Measurements from ENCODE around the gene MCCC2.
"Not testable (repeated sequence)": the region's sequence is repeated elsewhere in the genome, so short reads cannot be mapped to it uniquely, and the experiment has no call there.

MCCC2 gene

GRCh38 chr5:71623221-71623794 lies 36.2 kb downstream of the MCCC2 start:
- Mint-ChIP-seq H3K27ac (no peak overlapping the region), H3K27me3 (ENCODE audit: low read depth) (no peaks in the 10 kb centered on the region)

GRCh38 chr5:71629950-71630349 lies 42.8 kb downstream of the MCCC2 start:
- Mint-ChIP-seq H3K27ac (no peak overlapping the region), H3K4me1 (ENCODE audit: low read depth) (no peaks in the 10 kb centered on the region), H3K36me3 (ENCODE audit: low read depth) (peaks cover 30% of the 10 kb centered on the region), H3K27me3 (ENCODE audit: low read depth) (no peaks in the 10 kb centered on the region), H3K4me3 (no peak overlapping the region), H3K9me3 (no peaks in the 10 kb centered on the region)
- no peak for DNase-seq (ENCODE audit: low spot score)

More at GRCh38 chr5:71623221-71623794, 36.2 kb downstream of the MCCC2 start:
- Mint-ChIP-seq H3K36me3 (ENCODE audit: low read depth) (peaks cover 28% of the 10 kb centered on the region), H3K4me3 (no peak overlapping the region), H3K4me1 (ENCODE audit: low read depth) (peaks cover 4% of the 10 kb centered on the region), H3K9me3 (no peaks in the 10 kb centered on the region)
- no peak for DNase-seq (ENCODE audit: low spot score)

GRCh38 chr5:71631070-71631469 lies 43.9 kb downstream of the MCCC2 start:
- H3K27ac Mint-ChIP-seq: no peak overlapping the region
- H3K4me3 Mint-ChIP-seq: no peak overlapping the region
- H3K9me3 Mint-ChIP-seq: no peaks in the 10 kb centered on the region
- no peak for DNase-seq (ENCODE audit: low spot score)
- H3K4me1 Mint-ChIP-seq (ENCODE audit: low read depth): no peaks in the 10 kb centered on the region
- H3K36me3 Mint-ChIP-seq (ENCODE audit: low read depth): peaks cover 34% of the 10 kb centered on the region
- H3K27me3 Mint-ChIP-seq (ENCODE audit: low read depth): no peaks in the 10 kb centered on the region

- no peak overlapping the region for H3K27ac Mint-ChIP-seq
- no peak overlapping the region for H3K4me3 Mint-ChIP-seq
- no peaks in the 10 kb centered on the region for H3K9me3 Mint-ChIP-seq
- DNase-seq (ENCODE audit: low spot score): no peak
- H3K36me3 Mint-ChIP-seq (ENCODE audit: low read depth): peaks cover 31% of the 10 kb centered on the region
- H3K4me1 Mint-ChIP-seq (ENCODE audit: low read depth): no peaks in the 10 kb centered on the region
- no peaks in the 10 kb centered on the region for H3K27me3 Mint-ChIP-seq (ENCODE audit: low read depth)
These were observed 45.0 kb downstream of the MCCC2 start for GRCh38 chr5:71632168-71632567.

GRCh38 chr5:71633255-71634155 lies 46.4 kb downstream of the MCCC2 start:
- Mint-ChIP-seq H3K27me3 (ENCODE audit: low read depth) (no peaks in the 10 kb centered on the region), H3K4me1 (ENCODE audit: low read depth) (no peaks in the 10 kb centered on the region), H3K27ac (no peak overlapping the region), H3K36me3 (ENCODE audit: low read depth) (peaks cover 31% of the 10 kb centered on the region), H3K9me3 (no peaks in the 10 kb centered on the region), H3K4me3 (no peak overlapping the region)
- no peak for DNase-seq (ENCODE audit: low spot score)

GRCh38 chr5:71637133-71637532 lies 50.0 kb downstream of the MCCC2 start:
- no peak overlapping the region for H3K27ac Mint-ChIP-seq
- peaks cover 5% of the 10 kb centered on the region for H3K4me1 Mint-ChIP-seq (ENCODE audit: low read depth)
- H3K27me3 Mint-ChIP-seq (ENCODE audit: low read depth): no peaks in the 10 kb centered on the region
- no peak overlapping the region for H3K4me3 Mint-ChIP-seq
- no peak for DNase-seq (ENCODE audit: low spot score)
- H3K9me3 Mint-ChIP-seq: no peaks in the 10 kb centered on the region
- peaks cover 44% of the 10 kb centered on the region for H3K36me3 Mint-ChIP-seq (ENCODE audit: low read depth)

GRCh38 chr5:71640408-71640807 lies 53.3 kb downstream of the MCCC2 start:
- Mint-ChIP-seq H3K4me3 (no peak overlapping the region), H3K27ac (no peak overlapping the region), H3K36me3 (ENCODE audit: low read depth) (peaks cover 36% of the 10 kb centered on the region), H3K27me3 (ENCODE audit: low read depth) (no peaks in the 10 kb centered on the region), H3K9me3 (no peaks in the 10 kb centered on the region), H3K4me1 (ENCODE audit: low read depth) (peaks cover 5% of the 10 kb centered on the region)
- no peak for DNase-seq (ENCODE audit: low spot score)

- no peak overlapping the region for H3K27ac Mint-ChIP-seq
- H3K4me1 Mint-ChIP-seq (ENCODE audit: low read depth): peaks cover 3% of the 10 kb centered on the region
- H3K4me3 Mint-ChIP-seq: no peak overlapping the region
- peaks cover 47% of the 10 kb centered on the region for H3K36me3 Mint-ChIP-seq (ENCODE audit: low read depth)
- H3K9me3 Mint-ChIP-seq: no peaks in the 10 kb centered on the region
- DNase-seq (ENCODE audit: low spot score): no peak
- H3K27me3 Mint-ChIP-seq (ENCODE audit: low read depth): no peaks in the 10 kb centered on the region
These were observed 57.9 kb downstream of the MCCC2 start for GRCh38 chr5:71645030-71645429.

GRCh38 chr5:71650940-71651339 lies 63.8 kb downstream of the MCCC2 start:
- peaks cover 56% of the 10 kb centered on the region for H3K36me3 Mint-ChIP-seq (ENCODE audit: low read depth)
- not testable (repeated sequence) for H3K27ac Mint-ChIP-seq

GRCh38 chr5:71651579-71651978 lies 64.4 kb downstream of the MCCC2 start:
- DNase-seq (ENCODE audit: low spot score): no peak
- H3K9me3 Mint-ChIP-seq: no peaks in the 10 kb centered on the region
- H3K4me3 Mint-ChIP-seq: no peak overlapping the region

More at GRCh38 chr5:71650940-71651339, 63.8 kb downstream of the MCCC2 start:
- DNase-seq (ENCODE audit: low spot score); H3K27me3 Mint-ChIP-seq (ENCODE audit: low read depth); H3K4me3 Mint-ChIP-seq; H3K9me3 Mint-ChIP-seq: not testable (repeated sequence)
- H3K4me1 Mint-ChIP-seq (ENCODE audit: low read depth): peaks cover 14% of the 10 kb centered on the region

GRCh38 chr5:71652349-71652748 lies 65.2 kb downstream of the MCCC2 start:
- DNase-seq (ENCODE audit: low spot score): no peak
- peaks cover 50% of the 10 kb centered on the region for H3K36me3 Mint-ChIP-seq (ENCODE audit: low read depth)
- H3K9me3 Mint-ChIP-seq: no peaks in the 10 kb centered on the region
- no peak overlapping the region for H3K27ac Mint-ChIP-seq
- peaks cover 13% of the 10 kb centered on the region for H3K4me1 Mint-ChIP-seq (ENCODE audit: low read depth)
- H3K27me3 Mint-ChIP-seq (ENCODE audit: low read depth): no peaks in the 10 kb centered on the region
- H3K4me3 Mint-ChIP-seq: no peak overlapping the region

More at GRCh38 chr5:71651579-71651978, 64.4 kb downstream of the MCCC2 start:
- Mint-ChIP-seq H3K36me3 (ENCODE audit: low read depth) (peaks cover 53% of the 10 kb centered on the region), H3K27ac (no peak overlapping the region), H3K4me1 (ENCODE audit: low read depth) (peaks cover 14% of the 10 kb centered on the region), H3K27me3 (ENCODE audit: low read depth) (no peaks in the 10 kb centered on the region)

GRCh38 chr5:71652803-71653543 lies 65.8 kb downstream of the MCCC2 start:
- no peak overlapping the region for H3K4me3 Mint-ChIP-seq
- no peaks in the 10 kb centered on the region for H3K27me3 Mint-ChIP-seq (ENCODE audit: low read depth)
- H3K9me3 Mint-ChIP-seq: no peaks in the 10 kb centered on the region
- peaks cover 51% of the 10 kb centered on the region for H3K36me3 Mint-ChIP-seq (ENCODE audit: low read depth)
- H3K27ac Mint-ChIP-seq: no peak overlapping the region
- peaks cover 10% of the 10 kb centered on the region for H3K4me1 Mint-ChIP-seq (ENCODE audit: low read depth)
- DNase-seq (ENCODE audit: low spot score): no peak

GRCh38 chr5:71658916-71659662 lies 71.9 kb downstream of the MCCC2 start:
- H3K4me1 Mint-ChIP-seq (ENCODE audit: low read depth): no peaks in the 10 kb centered on the region
- H3K4me3 Mint-ChIP-seq: no peak overlapping the region
- H3K9me3 Mint-ChIP-seq: no peaks in the 10 kb centered on the region
- H3K27me3 Mint-ChIP-seq (ENCODE audit: low read depth): no peaks in the 10 kb centered on the region
- no peak overlapping the region for H3K27ac Mint-ChIP-seq
- peaks cover 20% of the 10 kb centered on the region for H3K36me3 Mint-ChIP-seq (ENCODE audit: low read depth)
- no peak for DNase-seq (ENCODE audit: low spot score)
